GM19240 (cell line): ENCODE data around the gene SPTBN1.

Experiments
- DNase-seq: peaks from one replicate; pipeline ENCODE4 v3.0.0; 2011; ENCODE audit warnings: low spot score; ENCODE audit not compliant: insufficient read length

Gene SPTBN1

GRCh38 chr2:54573537-54573919, 117.4 kb downstream of the SPTBN1 start:
- DNase-seq = no peak

- DNase-seq = no peak
Observed at GRCh38 chr2:54574107-54574859, 118.2 kb downstream of the SPTBN1 start.

- DNase-seq = no peak
Observed at GRCh38 chr2:54574860-54575247, 118.7 kb downstream of the SPTBN1 start.

GRCh38 chr2:54575379-54575888, 119.3 kb downstream of the SPTBN1 start:
- no peak for DNase-seq

- DNase-seq = no peak
Observed at GRCh38 chr2:54577035-54577434, 120.9 kb downstream of the SPTBN1 start.

- no peak for DNase-seq
Observed at GRCh38 chr2:54577944-54578647, 122.0 kb downstream of the SPTBN1 start.

GRCh38 chr2:54578648-54579045, 122.5 kb downstream of the SPTBN1 start:
- no peak for DNase-seq

- DNase-seq = no peak
Observed at GRCh38 chr2:54579061-54579681, 123.0 kb downstream of the SPTBN1 start.

GRCh38 chr2:54579682-54580620, 123.8 kb downstream of the SPTBN1 start:
- DNase-seq = no peak

- no peak for DNase-seq
Observed at GRCh38 chr2:54581326-54582039, 125.4 kb downstream of the SPTBN1 start.

GRCh38 chr2:54582987-54583386, 126.9 kb downstream of the SPTBN1 start:
- no peak for DNase-seq

GRCh38 chr2:54584598-54584997, 128.5 kb downstream of the SPTBN1 start:
- no peak for DNase-seq

GRCh38 chr2:54585136-54585733, 129.1 kb downstream of the SPTBN1 start:
- DNase-seq = no peak

- no peak for DNase-seq
Observed at GRCh38 chr2:54586062-54586461, 129.9 kb downstream of the SPTBN1 start.

- no peak for DNase-seq
Observed at GRCh38 chr2:54586494-54586893, 130.4 kb downstream of the SPTBN1 start.

- DNase-seq = no peak
Observed at GRCh38 chr2:54587171-54588016, 131.3 kb downstream of the SPTBN1 start.

GRCh38 chr2:54588244-54588899, 132.2 kb downstream of the SPTBN1 start:
- DNase-seq = no peak

GRCh38 chr2:54589038-54589339, 132.9 kb downstream of the SPTBN1 start:
- DNase-seq = no peak
